Neural progenitor cell (in vitro differentiated cells): Measurements from ENCODE around the gene COPS9.

Experiments used
- CTCF ChIP-seq: fragments of 200-600 bp; sonication (generic); IDR thresholded peaks from 2 replicates; pipeline ENCODE4 v1.5.1; 2017; ENCODE audit warnings: antibody characterized with exemption, mild to moderate bottlenecking
- EZH2phosphoT487 ChIP-seq: fragments of 200-600 bp; sonication (generic); IDR thresholded peaks from 2 replicates; pipeline ENCODE4 v1.6.1; 2017; ENCODE audit warnings: antibody characterized with exemption

GRCh38 chr2:240140511-240140910, 4.4 kb upstream of the COPS9 start, which contains the start of gene OTOS:
- TF ChIP-seq CTCF (no peak), EZH2phosphoT487 (no peak)
